Measurements from ENCODE around the gene FOXO3. TPM values are rescaled to one million over a fixed set of nuclear protein-coding genes. Genes with fewer than 3 reads are reported as not detected.
A peak's percentile ranks its signal among the peaks of the same experiment; 100 is the strongest.
"Not testable (repeated sequence)": the region's sequence is repeated elsewhere in the genome, so short reads cannot be mapped to it uniquely, and the experiment has no call there.

FOXO3 gene
- total and polyA plus RNA-seq, 9 donors = 21.8 to 37.1 (median 29.1) TPM

- H3K36me3 ChIP-seq (ENCODE audit: control insufficient read depth, insufficient read depth, low read length) = peaks cover under 1% of the 10 kb centered on the region
- 81% methylated on average over 2 of the region's 2 CpGs for WGBS (ENCODE audit: insufficient coverage)
- DNase-seq = no peak
- H3K27ac ChIP-seq (ENCODE audit: low read length) = no peak overlapping the region
- no peaks in the 10 kb centered on the region for H3K27me3 ChIP-seq (ENCODE audit: control insufficient read depth, insufficient read depth, low read length)
- H3K4me1 ChIP-seq (ENCODE audit: control insufficient read depth, insufficient read depth, low read length) = peaks cover 39% of the 10 kb centered on the region
- H3K9me3 ChIP-seq (replicated peaks; ENCODE audit: control insufficient read depth, low read depth, low read length) = no peaks in the 10 kb centered on the region
- H3K4me3 ChIP-seq (ENCODE audit: low read length) = no peak overlapping the region
Observed at GRCh38 chr6:108658174-108658573, 97.5 kb downstream of the FOXO3 start.

- not testable (repeated sequence) for DNase-seq; H3K4me3 ChIP-seq (ENCODE audit: low read length); H3K27me3 ChIP-seq (ENCODE audit: control insufficient read depth, insufficient read depth, low read length); H3K27ac ChIP-seq (ENCODE audit: low read length); H3K9me3 ChIP-seq (replicated peaks; ENCODE audit: control insufficient read depth, low read depth, low read length); H3K36me3 ChIP-seq (ENCODE audit: control insufficient read depth, insufficient read depth, low read length)
- WGBS (ENCODE audit: insufficient coverage) = 100% methylated on average over 3 of the region's 4 CpGs
- peaks cover 33% of the 10 kb centered on the region for H3K4me1 ChIP-seq (ENCODE audit: control insufficient read depth, insufficient read depth, low read length)
Observed at GRCh38 chr6:108658785-108659184, 98.1 kb downstream of the FOXO3 start.

DNA sequence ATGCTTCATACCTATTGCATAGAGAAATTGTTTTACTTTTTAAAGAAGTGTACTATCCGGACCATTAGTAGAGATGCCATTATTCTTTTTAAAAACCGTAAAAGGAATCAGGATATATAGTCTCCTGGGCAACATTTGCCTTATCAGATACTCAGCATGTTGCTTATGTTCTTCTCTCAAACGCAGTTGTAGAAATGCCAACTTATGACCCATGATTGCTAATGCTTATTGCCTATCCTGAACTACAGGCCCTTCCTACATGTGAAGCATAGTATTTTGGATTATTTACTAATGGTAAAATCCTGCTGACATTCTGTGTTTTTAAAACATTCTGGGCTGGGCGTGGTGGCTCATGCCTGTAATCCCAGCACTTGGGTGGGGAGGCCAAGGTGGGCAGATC, 99.5 kb downstream of the FOXO3 start:
- Histone ChIP-seq H3K4me3 (ENCODE audit: low read length) (no peak overlapping the region), H3K36me3 (ENCODE audit: control insufficient read depth, insufficient read depth, low read length) (peaks cover 13% of the 10 kb centered on the region), H3K27me3 (ENCODE audit: control insufficient read depth, insufficient read depth, low read length) (no peaks in the 10 kb centered on the region), H3K9me3 (replicated peaks; ENCODE audit: control insufficient read depth, low read depth, low read length) (no peaks in the 10 kb centered on the region), H3K27ac (ENCODE audit: low read length) (no peak overlapping the region), H3K4me1 (ENCODE audit: control insufficient read depth, insufficient read depth, low read length) (peaks cover 26% of the 10 kb centered on the region)
- 100% methylated on average over 1 of the region's 4 CpGs for WGBS (ENCODE audit: insufficient coverage)
- no peak for DNase-seq

GRCh38 chr6:108661430-108661829, 100.7 kb downstream of the FOXO3 start:
- H3K4me3 ChIP-seq (ENCODE audit: low read length) = no peak overlapping the region
- peaks cover 16% of the 10 kb centered on the region for H3K4me1 ChIP-seq (ENCODE audit: control insufficient read depth, insufficient read depth, low read length)
- H3K36me3 ChIP-seq (ENCODE audit: control insufficient read depth, insufficient read depth, low read length) = peaks cover 15% of the 10 kb centered on the region
- DNase-seq = peak; percentile 53
- no peaks in the 10 kb centered on the region for H3K27me3 ChIP-seq (ENCODE audit: control insufficient read depth, insufficient read depth, low read length)
- no peaks in the 10 kb centered on the region for H3K9me3 ChIP-seq (replicated peaks; ENCODE audit: control insufficient read depth, low read depth, low read length)
- no peak overlapping the region for H3K27ac ChIP-seq (ENCODE audit: low read length)
- WGBS (ENCODE audit: insufficient coverage) = no CpG with 5 or more reads among the region's 1 CpG

- no CpG with 5 or more reads among the region's 2 CpGs for WGBS (ENCODE audit: insufficient coverage)
- peaks cover 12% of the 10 kb centered on the region for H3K4me1 ChIP-seq (ENCODE audit: control insufficient read depth, insufficient read depth, low read length)
- H3K4me3 ChIP-seq (ENCODE audit: low read length) = no peak overlapping the region
Observed at GRCh38 chr6:108661982-108662381, 101.3 kb downstream of the FOXO3 start.

DNA sequence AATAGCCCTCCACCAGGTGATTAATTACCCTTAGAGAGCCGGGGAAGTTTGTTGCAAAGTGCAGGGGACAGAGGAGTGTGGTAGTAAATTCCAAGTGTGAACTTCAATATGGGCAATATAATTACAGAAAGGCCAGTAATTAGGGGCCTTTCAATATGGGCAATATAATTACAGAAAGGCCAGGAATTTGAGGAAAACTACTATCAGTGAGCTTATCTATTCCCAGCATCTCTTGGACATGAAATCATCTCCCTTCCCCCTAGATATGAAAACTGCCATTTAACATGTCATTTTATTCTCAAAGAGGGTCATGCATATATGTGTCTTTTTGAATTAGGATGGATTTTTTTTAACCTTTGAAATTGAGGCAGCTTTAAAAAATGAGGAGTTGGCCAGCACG, 102.0 kb downstream of the FOXO3 start:
- 63% methylated on average over 2 of the region's 2 CpGs for WGBS (ENCODE audit: insufficient coverage)
- Histone ChIP-seq H3K9me3 (replicated peaks; ENCODE audit: control insufficient read depth, low read depth, low read length) (no peaks in the 10 kb centered on the region), H3K27me3 (ENCODE audit: control insufficient read depth, insufficient read depth, low read length) (no peaks in the 10 kb centered on the region), H3K4me3 (ENCODE audit: low read length) (no peak overlapping the region), H3K36me3 (ENCODE audit: control insufficient read depth, insufficient read depth, low read length) (peaks cover 15% of the 10 kb centered on the region), H3K27ac (ENCODE audit: low read length) (no peak overlapping the region), H3K4me1 (ENCODE audit: control insufficient read depth, insufficient read depth, low read length) (peaks cover 9% of the 10 kb centered on the region)
- DNase-seq = no peak

More at GRCh38 chr6:108661982-108662381, 101.3 kb downstream of the FOXO3 start:
- Histone ChIP-seq H3K27me3 (ENCODE audit: control insufficient read depth, insufficient read depth, low read length) (no peaks in the 10 kb centered on the region), H3K9me3 (replicated peaks; ENCODE audit: control insufficient read depth, low read depth, low read length) (no peaks in the 10 kb centered on the region), H3K27ac (ENCODE audit: low read length) (no peak overlapping the region), H3K36me3 (ENCODE audit: control insufficient read depth, insufficient read depth, low read length) (peaks cover 15% of the 10 kb centered on the region)
- no peak for DNase-seq

DNA sequence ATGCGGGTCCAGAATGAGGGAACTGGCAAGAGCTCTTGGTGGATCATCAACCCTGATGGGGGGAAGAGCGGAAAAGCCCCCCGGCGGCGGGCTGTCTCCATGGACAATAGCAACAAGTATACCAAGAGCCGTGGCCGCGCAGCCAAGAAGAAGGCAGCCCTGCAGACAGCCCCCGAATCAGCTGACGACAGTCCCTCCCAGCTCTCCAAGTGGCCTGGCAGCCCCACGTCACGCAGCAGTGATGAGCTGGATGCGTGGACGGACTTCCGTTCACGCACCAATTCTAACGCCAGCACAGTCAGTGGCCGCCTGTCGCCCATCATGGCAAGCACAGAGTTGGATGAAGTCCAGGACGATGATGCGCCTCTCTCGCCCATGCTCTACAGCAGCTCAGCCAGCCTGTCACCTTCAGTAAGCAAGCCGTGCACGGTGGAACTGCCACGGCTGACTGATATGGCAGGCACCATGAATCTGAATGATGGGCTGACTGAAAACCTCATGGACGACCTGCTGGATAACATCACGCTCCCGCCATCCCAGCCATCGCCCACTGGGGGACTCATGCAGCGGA, 102.9 kb downstream of the FOXO3 start:
- H3K4me1 ChIP-seq (ENCODE audit: control insufficient read depth, insufficient read depth, low read length) = peaks cover 11% of the 10 kb centered on the region
- DNase-seq = not testable (repeated sequence)

GRCh38 chr6:108665495-108666196, 104.9 kb downstream of the FOXO3 start:
- H3K4me3 ChIP-seq (ENCODE audit: low read length) = no peak overlapping the region
- no peak overlapping the region for H3K27ac ChIP-seq (ENCODE audit: low read length)
- WGBS (ENCODE audit: insufficient coverage) = no CpG with 5 or more reads among the region's 3 CpGs
- peaks cover 18% of the 10 kb centered on the region for H3K36me3 ChIP-seq (ENCODE audit: control insufficient read depth, insufficient read depth, low read length)
- H3K4me1 ChIP-seq (ENCODE audit: control insufficient read depth, insufficient read depth, low read length) = peaks cover 16% of the 10 kb centered on the region
- no peaks in the 10 kb centered on the region for H3K27me3 ChIP-seq (ENCODE audit: control insufficient read depth, insufficient read depth, low read length)
- H3K9me3 ChIP-seq (replicated peaks; ENCODE audit: control insufficient read depth, low read depth, low read length) = no peaks in the 10 kb centered on the region
- DNase-seq = no peak

More for the DNA sequence above, 102.9 kb downstream of the FOXO3 start:
- WGBS (ENCODE audit: insufficient coverage) = 93% methylated on average over 19 of the region's 30 CpGs
- H3K36me3 ChIP-seq (ENCODE audit: control insufficient read depth, insufficient read depth, low read length) = peaks cover 18% of the 10 kb centered on the region
- not testable (repeated sequence) for H3K27me3 ChIP-seq (ENCODE audit: control insufficient read depth, insufficient read depth, low read length); H3K27ac ChIP-seq (ENCODE audit: low read length); H3K4me3 ChIP-seq (ENCODE audit: low read length); H3K9me3 ChIP-seq (replicated peaks; ENCODE audit: control insufficient read depth, low read depth, low read length)

GRCh38 chr6:108666656-108667260, 106.0 kb downstream of the FOXO3 start:
- H3K27me3 ChIP-seq (ENCODE audit: control insufficient read depth, insufficient read depth, low read length) = no peaks in the 10 kb centered on the region
- DNase-seq = no peak
- peaks cover 18% of the 10 kb centered on the region for H3K36me3 ChIP-seq (ENCODE audit: control insufficient read depth, insufficient read depth, low read length)
- WGBS (ENCODE audit: insufficient coverage) = no CpG with 5 or more reads among the region's 4 CpGs
- no peak overlapping the region for H3K27ac ChIP-seq (ENCODE audit: low read length)
- H3K9me3 ChIP-seq (replicated peaks; ENCODE audit: control insufficient read depth, low read depth, low read length) = no peaks in the 10 kb centered on the region
- no peak overlapping the region for H3K4me3 ChIP-seq (ENCODE audit: low read length)
- H3K4me1 ChIP-seq (ENCODE audit: control insufficient read depth, insufficient read depth, low read length) = peaks cover 17% of the 10 kb centered on the region

DNA sequence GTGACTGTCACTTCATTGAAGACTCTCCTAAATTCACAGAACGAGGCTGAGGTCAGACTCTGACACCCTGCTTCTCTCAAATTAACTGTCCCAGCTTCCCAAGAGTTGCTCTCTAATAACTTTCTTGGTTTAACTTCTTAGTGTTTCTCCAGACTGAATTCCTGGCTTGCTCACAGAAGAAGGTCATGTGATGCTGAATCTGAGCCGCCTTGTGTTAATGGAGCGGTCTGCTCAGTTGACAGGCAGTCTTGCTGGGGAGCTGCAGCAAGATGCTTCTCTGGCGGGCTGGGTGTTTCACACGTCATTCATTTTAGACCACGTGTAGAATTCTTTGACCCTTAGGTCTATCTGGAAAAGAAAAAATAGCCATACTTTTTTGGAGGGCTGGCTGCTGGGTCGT, 107.3 kb downstream of the FOXO3 start:
- H3K4me3 ChIP-seq (ENCODE audit: low read length) = no peak overlapping the region
- WGBS (ENCODE audit: insufficient coverage) = 12% methylated on average over 7 of the region's 7 CpGs
- DNase-seq = peak; percentile 68

More for the DNA sequence above, 107.3 kb downstream of the FOXO3 start:
- Histone ChIP-seq H3K36me3 (ENCODE audit: control insufficient read depth, insufficient read depth, low read length) (peaks cover 18% of the 10 kb centered on the region), H3K27me3 (ENCODE audit: control insufficient read depth, insufficient read depth, low read length) (no peaks in the 10 kb centered on the region), H3K9me3 (replicated peaks; ENCODE audit: control insufficient read depth, low read depth, low read length) (no peaks in the 10 kb centered on the region), H3K27ac (ENCODE audit: low read length) (no peak overlapping the region), H3K4me1 (ENCODE audit: control insufficient read depth, insufficient read depth, low read length) (peaks cover 20% of the 10 kb centered on the region)
